Testis (tissue), 3 donors: ENCODE results near the gene CHST8. TPM values are rescaled to one million over a fixed set of nuclear protein-coding genes. Genes with fewer than 3 reads are reported as not detected.

Experiments
- DNase-seq: peaks from one replicate; pipeline ENCODE4 v3.0.0-alpha.2; 2019
- H3K27ac ChIP-seq, 2 donors: fragments of 200-600 bp; sonication (generic); one replicate each; pipeline ENCODE4 v1.5.1; 2019
- H3K27me3 ChIP-seq: fragments of 200-600 bp; sonication (generic); one replicate; pipeline ENCODE4 v1.5.1; 2019
- H3K36me3 ChIP-seq: fragments of 200-600 bp; sonication (generic); one replicate; pipeline ENCODE4 v1.5.1; 2017; ENCODE audit warnings: low read depth; ENCODE audit errors: missing control alignments
- H3K4me1 ChIP-seq: fragments of 200-600 bp; sonication (generic); one replicate; pipeline ENCODE4 v1.5.1; 2019
- H3K4me3 ChIP-seq, 2 donors: fragments of 200-600 bp; sonication (generic); one replicate each; pipeline ENCODE4 v1.5.1; 2017 to 2019
- H3K9me3 ChIP-seq: fragments of 200-600 bp; sonication (generic); one replicate; pipeline ENCODE4 v1.5.1; 2017
- POLR2A ChIP-seq: fragments of 450-650 bp; IDR thresholded peaks from one replicate; pipeline ENCODE4 v1.6.1; 2017; ENCODE audit warnings: antibody characterized with exemption, mild to moderate bottlenecking, moderate library complexity
- WGBS, 2 donors: methylation state at CpG; one replicate each; pipeline ENCODE4 v1.1.5; 2018; 5-methylcytosine and 5-hydroxymethylcytosine counted together
- intact Hi-C: fragments of 100-400 bp; cut with DNase I; formaldehyde crosslinking; loops from one replicate; pipeline ENCODE4 v1.15.1; 2023; ENCODE audit warnings: low total_unique reads
- polyA plus RNA-seq: library from polyadenylated mRNA; stranded (reverse); fragments of 350-450 nt; fragmentation: Illumina TruSeq; extraction: RNeasy Lipid Tissue Mini Kit (QIAGEN cat#74804); gene quantifications from one replicate; pipeline ENCODE4 v1.2.3, GENCODE V29; 2014; ENCODE audit warnings: low read depth, low replicate concordance; ENCODE audit not compliant: insufficient read depth
- total RNA-seq, 2 donors: library from RNA; depleted of rRNA; stranded (reverse); fragments of >200 nt; gene quantifications; one replicate each; pipeline ENCODE4 v1.2.3, GENCODE V29; 2016
- TF ChIP-seq, protein P1 (sequence below), 3 experiments: fragments of 450-650 bp in 2 of 3; fragments of 200-600 bp in 1 of 3; sonication (generic) in 1 of 3; IDR thresholded peaks; one replicate each; pipeline ENCODE4 v1.5.1; 2016 to 2019; ENCODE audit warnings: antibody characterized with exemption in 3 of 3, mild to moderate bottlenecking in 2 of 3, moderate library complexity in 1 of 3

Gene CHST8
- total and polyA plus RNA-seq, 3 donors from 2014 or later = 0.75 to 0.93 (median 0.79) TPM

DNA sequence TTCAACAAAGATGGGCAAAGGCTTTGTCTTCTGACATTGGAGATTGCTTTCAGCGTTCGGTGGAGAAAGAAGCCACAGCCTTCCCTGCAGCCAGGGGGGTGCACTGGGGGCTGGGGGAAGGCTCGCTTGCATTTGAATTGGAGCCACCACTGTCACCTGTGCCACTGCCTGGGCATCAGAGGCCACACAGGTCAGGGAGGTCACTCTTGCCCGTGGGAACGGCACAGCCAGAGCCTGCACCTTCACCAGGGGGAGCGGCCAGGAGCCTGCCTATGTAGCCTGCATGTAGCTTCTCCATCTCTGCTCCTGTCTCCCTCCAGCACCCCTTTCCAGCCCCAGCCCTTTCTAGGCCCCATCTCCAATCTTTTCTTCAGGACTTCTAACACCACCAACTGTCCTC, 131.2 kb downstream of the CHST8 start:
- Histone ChIP-seq H3K27ac (no peak overlapping the region), H3K27me3 (no peaks in the 10 kb centered on the region), H3K36me3 (no peaks in the 10 kb centered on the region), H3K4me1 (no peaks in the 10 kb centered on the region), H3K4me3 (no peak overlapping the region), H3K9me3 (no peaks in the 10 kb centered on the region)
- TF ChIP-seq, protein P1, sequence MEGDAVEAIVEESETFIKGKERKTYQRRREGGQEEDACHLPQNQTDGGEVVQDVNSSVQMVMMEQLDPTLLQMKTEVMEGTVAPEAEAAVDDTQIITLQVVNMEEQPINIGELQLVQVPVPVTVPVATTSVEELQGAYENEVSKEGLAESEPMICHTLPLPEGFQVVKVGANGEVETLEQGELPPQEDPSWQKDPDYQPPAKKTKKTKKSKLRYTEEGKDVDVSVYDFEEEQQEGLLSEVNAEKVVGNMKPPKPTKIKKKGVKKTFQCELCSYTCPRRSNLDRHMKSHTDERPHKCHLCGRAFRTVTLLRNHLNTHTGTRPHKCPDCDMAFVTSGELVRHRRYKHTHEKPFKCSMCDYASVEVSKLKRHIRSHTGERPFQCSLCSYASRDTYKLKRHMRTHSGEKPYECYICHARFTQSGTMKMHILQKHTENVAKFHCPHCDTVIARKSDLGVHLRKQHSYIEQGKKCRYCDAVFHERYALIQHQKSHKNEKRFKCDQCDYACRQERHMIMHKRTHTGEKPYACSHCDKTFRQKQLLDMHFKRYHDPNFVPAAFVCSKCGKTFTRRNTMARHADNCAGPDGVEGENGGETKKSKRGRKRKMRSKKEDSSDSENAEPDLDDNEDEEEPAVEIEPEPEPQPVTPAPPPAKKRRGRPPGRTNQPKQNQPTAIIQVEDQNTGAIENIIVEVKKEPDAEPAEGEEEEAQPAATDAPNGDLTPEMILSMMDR (IDR thresholded peaks at IDR 0.05) = no peak
- no peak for TF ChIP-seq POLR2A
- intact Hi-C loops = no loop called here
- 69 to 75% methylated on average over 6 of the region's 6 CpGs for WGBS, 2 donors
- no peak for DNase-seq

DNA sequence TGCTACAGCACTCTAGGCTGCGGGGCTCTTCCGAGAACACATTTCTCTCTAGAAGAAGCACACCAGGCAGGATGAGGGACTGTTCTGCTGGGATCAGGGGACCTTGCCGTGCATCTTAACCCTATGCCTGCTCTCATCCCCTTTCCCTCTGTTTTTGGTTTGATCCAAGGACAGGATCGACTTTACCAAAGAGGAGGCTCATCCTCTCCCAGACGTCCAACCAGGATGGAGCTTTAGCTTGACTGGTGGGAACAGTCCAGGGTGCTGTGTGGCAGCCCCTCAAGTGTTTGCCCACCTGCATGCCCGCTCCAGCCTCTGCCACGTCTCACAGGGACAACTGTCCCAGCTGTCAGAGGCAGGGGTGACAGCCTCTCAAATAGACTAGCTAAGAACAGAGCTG, 132.6 kb downstream of the CHST8 start:
- Histone ChIP-seq H3K27ac (no peak overlapping the region), H3K9me3 (no peaks in the 10 kb centered on the region), H3K4me3 (no peak overlapping the region), H3K36me3 (no peaks in the 10 kb centered on the region), H3K4me1 (no peaks in the 10 kb centered on the region), H3K27me3 (no peaks in the 10 kb centered on the region)
- DNase-seq = no peak
- intact Hi-C loops = no loop called here
- TF ChIP-seq, protein P1 (IDR thresholded peaks at IDR 0.05) = no peak
- no peak for TF ChIP-seq POLR2A
- WGBS, 2 donors = 71 to 80% methylated on average over 6 to 7 of the region's 7 CpGs

DNA sequence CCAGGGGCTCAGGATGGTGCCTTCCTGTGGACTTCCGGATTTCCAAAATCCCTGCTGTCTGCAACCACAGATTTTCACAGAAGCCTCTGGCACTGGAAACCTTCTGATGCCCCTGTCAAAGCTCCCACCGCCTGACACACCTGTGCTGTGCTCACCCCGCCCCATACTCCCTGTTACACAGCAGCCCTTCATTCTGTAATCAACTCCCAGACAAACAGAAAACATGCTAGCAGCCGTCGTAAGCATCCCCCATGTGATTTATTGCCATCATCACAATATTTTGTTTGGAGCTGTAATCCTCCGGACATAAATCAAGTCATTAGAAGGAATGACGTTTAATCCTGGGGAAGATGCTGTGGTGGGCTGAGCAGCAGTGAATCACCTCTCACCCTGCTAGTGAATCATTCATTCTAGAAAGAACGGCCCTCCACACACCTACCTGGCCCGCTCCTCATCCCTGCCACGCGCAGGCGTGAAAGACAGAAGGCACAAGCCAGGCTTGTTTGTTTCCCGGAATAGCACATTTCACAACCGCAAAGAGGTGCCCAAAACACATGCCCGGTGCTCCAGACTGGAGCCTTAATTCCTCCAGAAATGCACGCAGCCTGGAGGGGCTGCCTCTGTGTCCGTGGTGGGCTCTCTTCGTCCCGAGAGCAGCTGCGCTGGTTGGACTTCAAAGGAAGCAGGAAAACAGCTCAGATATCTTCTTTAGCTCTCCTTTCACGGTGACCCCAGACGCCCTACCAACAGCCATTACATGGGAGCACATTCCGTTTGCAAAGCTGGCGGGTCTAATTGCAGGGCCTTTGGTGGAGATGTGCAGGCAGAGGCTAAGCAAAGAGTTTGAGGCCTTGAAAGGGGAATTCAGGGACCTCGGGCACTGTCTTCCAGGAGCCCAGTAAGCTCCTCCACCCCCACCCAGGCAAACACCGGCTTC, 133.6 kb downstream of the CHST8 start:
- H3K4me3 ChIP-seq = no peak overlapping the region
- intact Hi-C loops = no loop called here

DNA sequence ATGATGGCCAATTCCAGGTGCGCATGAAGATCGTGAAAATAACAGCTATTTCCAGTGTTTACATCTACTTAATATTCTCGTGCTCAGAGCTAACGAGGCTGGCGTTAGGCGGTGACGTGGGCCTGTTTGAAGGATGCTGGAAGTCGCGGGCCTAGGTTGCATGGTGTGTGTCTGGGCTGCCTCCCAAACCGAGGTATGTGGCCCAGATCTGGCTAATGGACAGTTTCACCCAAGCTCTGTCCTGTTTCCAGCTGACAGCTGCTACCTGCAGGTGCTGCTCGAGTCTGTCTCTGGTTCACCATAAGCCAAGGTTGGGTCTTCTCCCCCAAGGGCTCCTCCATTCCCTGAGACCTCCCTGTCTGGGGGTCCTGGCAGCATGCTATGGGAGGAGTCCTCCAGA, 134.4 kb downstream of the CHST8 start:
- no peaks in the 10 kb centered on the region for H3K4me1 ChIP-seq
- H3K27ac ChIP-seq = no peak overlapping the region
- intact Hi-C loops = no loop called here
- H3K36me3 ChIP-seq = no peaks in the 10 kb centered on the region
- TF ChIP-seq, protein P1 (IDR thresholded peaks at IDR 0.05) = no peak
- TF ChIP-seq POLR2A = no peak
- WGBS, 2 donors = 83 to 92% methylated on average over 11 of the region's 11 CpGs
- no peaks in the 10 kb centered on the region for H3K27me3 ChIP-seq
- no peak overlapping the region for H3K4me3 ChIP-seq
- DNase-seq = no peak
- H3K9me3 ChIP-seq = no peaks in the 10 kb centered on the region

More for the DNA sequence above, 133.6 kb downstream of the CHST8 start:
- H3K27me3 ChIP-seq = no peaks in the 10 kb centered on the region
- no peak for DNase-seq
- H3K9me3 ChIP-seq = no peaks in the 10 kb centered on the region
- 43 to 51% methylated on average over 24 to 26 of the region's 26 CpGs for WGBS, 2 donors
- H3K27ac ChIP-seq = no peak overlapping the region
- no peaks in the 10 kb centered on the region for H3K4me1 ChIP-seq
- TF ChIP-seq, protein P1 (IDR thresholded peaks at IDR 0.05) = no peak
- no peak for TF ChIP-seq POLR2A
- H3K36me3 ChIP-seq = no peaks in the 10 kb centered on the region
